ENCODE data around the gene ACADL.

The ACADL gene

DNA sequence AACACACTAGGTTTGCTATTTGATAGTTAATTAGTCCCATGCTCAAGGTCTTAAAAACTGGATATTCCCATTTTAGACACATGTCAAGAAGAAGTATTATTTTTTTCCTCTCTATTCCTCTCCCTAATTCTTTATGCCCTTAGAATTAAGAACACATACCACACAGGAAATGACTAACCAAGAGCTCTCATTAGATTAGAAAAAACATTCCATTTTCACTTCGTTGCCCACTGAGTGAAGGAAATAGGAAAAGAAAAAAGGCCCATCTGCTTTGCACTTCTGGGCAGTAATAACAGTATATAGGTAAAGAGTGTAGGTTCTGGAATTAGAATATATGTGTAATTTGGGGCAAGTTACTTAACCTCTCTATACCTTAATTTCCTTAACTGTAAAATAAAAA lies 26.9 kb downstream of the ACADL start:
- H3K27me3 ChIP-seq = peaks cover 14% of the 10 kb centered on the region
- H3K36me3 ChIP-seq = no peaks in the 10 kb centered on the region
- no peaks in the 10 kb centered on the region for H3K9me3 ChIP-seq
- no peak overlapping the region for H3K27ac ChIP-seq
- TF ChIP-seq, protein P1, sequence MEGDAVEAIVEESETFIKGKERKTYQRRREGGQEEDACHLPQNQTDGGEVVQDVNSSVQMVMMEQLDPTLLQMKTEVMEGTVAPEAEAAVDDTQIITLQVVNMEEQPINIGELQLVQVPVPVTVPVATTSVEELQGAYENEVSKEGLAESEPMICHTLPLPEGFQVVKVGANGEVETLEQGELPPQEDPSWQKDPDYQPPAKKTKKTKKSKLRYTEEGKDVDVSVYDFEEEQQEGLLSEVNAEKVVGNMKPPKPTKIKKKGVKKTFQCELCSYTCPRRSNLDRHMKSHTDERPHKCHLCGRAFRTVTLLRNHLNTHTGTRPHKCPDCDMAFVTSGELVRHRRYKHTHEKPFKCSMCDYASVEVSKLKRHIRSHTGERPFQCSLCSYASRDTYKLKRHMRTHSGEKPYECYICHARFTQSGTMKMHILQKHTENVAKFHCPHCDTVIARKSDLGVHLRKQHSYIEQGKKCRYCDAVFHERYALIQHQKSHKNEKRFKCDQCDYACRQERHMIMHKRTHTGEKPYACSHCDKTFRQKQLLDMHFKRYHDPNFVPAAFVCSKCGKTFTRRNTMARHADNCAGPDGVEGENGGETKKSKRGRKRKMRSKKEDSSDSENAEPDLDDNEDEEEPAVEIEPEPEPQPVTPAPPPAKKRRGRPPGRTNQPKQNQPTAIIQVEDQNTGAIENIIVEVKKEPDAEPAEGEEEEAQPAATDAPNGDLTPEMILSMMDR (IDR thresholded peaks at IDR 0.05) = no peak
- H3K4me3 ChIP-seq (ENCODE audit: low read depth in 1 of 2, low read length in 1 of 2) = no peak overlapping the region
- peaks cover 5 to 7% of the 10 kb centered on the region in 2 experiments for H3K4me1 ChIP-seq (ENCODE audit: control insufficient read depth in 1 of 2, insufficient read depth in 1 of 2, low read depth in 1 of 2, low read length in 1 of 2)

DNA sequence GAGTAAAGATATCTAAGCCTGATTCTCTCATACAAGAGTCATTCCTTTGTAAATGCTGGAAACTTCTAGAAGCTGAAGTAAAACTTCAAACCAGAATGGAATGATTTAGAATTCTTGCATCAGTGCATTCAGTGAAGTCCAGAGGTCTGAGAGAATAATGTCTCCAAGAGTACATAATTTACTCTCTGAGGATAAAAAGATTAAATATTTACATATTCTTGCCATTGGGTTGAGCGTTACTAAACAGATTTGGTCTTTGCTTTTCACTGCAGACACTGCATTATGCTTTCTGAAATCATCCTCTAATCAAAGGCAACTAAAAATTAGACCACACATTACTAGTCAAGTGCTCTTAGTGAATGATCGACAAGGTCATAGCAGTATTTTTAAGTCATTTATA lies 27.5 kb downstream of the ACADL start:
- H3K36me3 ChIP-seq = no peaks in the 10 kb centered on the region
- TF ChIP-seq, protein P1 (IDR thresholded peaks at IDR 0.05) = no peak
- peaks cover 13% of the 10 kb centered on the region for H3K27me3 ChIP-seq
- H3K27ac ChIP-seq = no peak overlapping the region
- H3K9me3 ChIP-seq = no peaks in the 10 kb centered on the region
- H3K4me3 ChIP-seq (ENCODE audit: low read depth in 1 of 2, low read length in 1 of 2) = no peak overlapping the region
- peaks cover 5 to 7% of the 10 kb centered on the region in 2 experiments for H3K4me1 ChIP-seq (ENCODE audit: control insufficient read depth in 1 of 2, insufficient read depth in 1 of 2, low read depth in 1 of 2, low read length in 1 of 2)

DNA sequence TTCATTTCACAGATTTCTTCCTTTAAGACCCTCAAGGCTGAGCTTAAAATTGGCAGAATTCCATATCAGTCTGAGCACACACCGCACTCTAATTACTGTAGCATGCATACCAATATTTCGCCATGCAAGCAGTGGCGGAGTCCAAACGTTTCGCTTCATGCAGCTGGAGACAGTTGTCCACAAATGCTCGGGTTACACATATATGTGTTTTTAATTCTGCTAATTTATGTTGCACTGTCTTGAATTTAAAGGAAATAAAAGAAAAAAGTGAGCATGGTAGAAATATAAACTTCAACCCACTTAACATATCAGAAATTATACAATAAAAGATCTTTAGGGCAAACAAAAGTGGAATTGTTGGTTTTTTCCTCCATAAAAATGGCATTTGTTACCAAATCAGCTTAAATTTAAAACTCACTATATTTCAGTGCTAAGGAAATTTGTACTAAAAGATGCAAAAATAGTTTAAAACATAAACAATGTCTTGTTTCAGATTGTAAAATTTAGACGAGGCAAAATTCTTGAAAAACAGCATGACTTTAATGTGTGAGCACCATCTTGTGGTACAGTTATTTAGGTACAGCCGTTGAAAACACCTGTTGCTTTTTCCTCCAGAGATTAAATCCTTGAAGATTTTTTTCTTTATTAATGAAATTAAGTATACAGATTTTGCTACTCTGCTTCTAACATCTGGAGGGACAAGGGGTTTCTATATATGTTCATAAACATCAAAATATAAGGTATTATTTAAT lies 30.0 kb downstream of the ACADL start:
- Histone ChIP-seq H3K9me3 (no peaks in the 10 kb centered on the region), H3K4me3 (ENCODE audit: low read depth in 1 of 2, low read length in 1 of 2) (peak overlapping the region in 1 of 2 experiments; percentile 42), H3K4me1 (ENCODE audit: control insufficient read depth in 1 of 2, insufficient read depth in 1 of 2, low read depth in 1 of 2, low read length in 1 of 2) (peaks cover 5 to 7% of the 10 kb centered on the region in 2 experiments), H3K36me3 (no peaks in the 10 kb centered on the region), H3K27ac (no peak overlapping the region), H3K27me3 (no peaks in the 10 kb centered on the region)
- TF ChIP-seq, protein P1 (IDR thresholded peaks at IDR 0.05) = peak; percentile 69

DNA sequence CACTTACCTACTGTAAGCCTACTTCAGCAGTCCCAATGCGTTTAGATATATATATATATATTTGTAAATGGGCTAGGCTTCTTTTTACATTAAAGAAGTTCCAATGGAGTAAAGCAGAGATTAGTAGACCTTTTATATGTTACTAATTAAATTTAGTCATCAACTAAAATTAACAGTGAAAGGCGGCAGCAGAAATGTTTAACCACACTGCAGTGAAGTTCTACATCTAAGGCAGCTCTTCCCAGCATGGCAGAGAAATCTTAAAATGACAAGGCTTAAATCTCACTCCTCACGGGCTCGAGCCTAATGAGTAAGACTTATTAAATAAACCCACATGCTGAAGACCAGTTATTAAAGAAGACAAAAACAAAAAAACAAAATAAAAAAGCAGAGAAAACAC lies 34.9 kb downstream of the ACADL start:
- peaks cover 5 to 6% of the 10 kb centered on the region in 2 experiments for H3K4me1 ChIP-seq (ENCODE audit: control insufficient read depth in 1 of 2, insufficient read depth in 1 of 2, low read depth in 1 of 2, low read length in 1 of 2)
- no peak overlapping the region for H3K4me3 ChIP-seq (ENCODE audit: low read depth in 1 of 2, low read length in 1 of 2)
- no peak overlapping the region for H3K27ac ChIP-seq
- TF ChIP-seq, protein P1 (IDR thresholded peaks at IDR 0.05) = no peak
- no peaks in the 10 kb centered on the region for H3K9me3 ChIP-seq
- no peaks in the 10 kb centered on the region for H3K27me3 ChIP-seq
- H3K36me3 ChIP-seq = no peaks in the 10 kb centered on the region

DNA sequence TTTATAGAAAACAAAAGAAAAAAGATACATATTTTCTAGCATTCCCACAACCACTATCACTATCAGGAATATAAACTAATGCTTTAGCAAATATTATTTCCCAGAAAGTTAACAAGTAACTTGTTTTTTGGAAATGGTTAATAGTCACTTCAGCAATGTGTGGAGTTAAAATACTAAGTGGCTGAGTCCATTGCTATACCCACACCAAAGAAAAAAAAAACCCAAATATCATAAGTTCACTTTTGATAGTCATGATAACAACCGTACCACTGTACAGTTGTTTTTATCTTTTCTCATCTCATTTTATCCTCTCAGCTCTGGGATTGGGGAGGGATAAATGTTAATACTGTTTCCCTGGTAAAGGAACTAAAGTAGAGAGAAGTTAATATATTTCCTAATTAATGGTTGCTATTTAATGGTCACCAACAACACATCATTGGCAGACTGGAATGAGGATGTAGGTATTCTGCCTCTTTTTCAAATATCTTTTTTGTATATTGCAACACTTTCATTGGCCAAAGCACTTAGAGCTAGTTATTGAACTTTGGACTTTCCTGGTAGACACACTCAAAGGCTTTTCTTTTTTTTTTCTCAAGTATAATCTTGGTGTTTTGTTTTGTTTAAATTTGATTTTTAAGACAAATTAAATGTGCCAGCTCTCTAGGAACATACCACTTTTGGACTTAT lies 35.7 kb downstream of the ACADL start:
- H3K36me3 ChIP-seq = no peaks in the 10 kb centered on the region
- H3K4me3 ChIP-seq (ENCODE audit: low read depth in 1 of 2, low read length in 1 of 2) = no peak overlapping the region
- H3K27ac ChIP-seq = no peak overlapping the region
- TF ChIP-seq, protein P1 (IDR thresholded peaks at IDR 0.05) = no peak
- H3K27me3 ChIP-seq = no peaks in the 10 kb centered on the region
- no peaks in the 10 kb centered on the region for H3K9me3 ChIP-seq
- H3K4me1 ChIP-seq (ENCODE audit: control insufficient read depth in 1 of 2, insufficient read depth in 1 of 2, low read depth in 1 of 2, low read length in 1 of 2) = no peaks in the 10 kb centered on the region

Measured in neutrophil (primary cell).